HG03469 (cell line): ENCODE results near the gene PALM3.
A peak's percentile ranks its signal among the peaks of the same experiment; 100 is the strongest.
"Not testable (repeated sequence)": the region's sequence is repeated elsewhere in the genome, so short reads cannot be mapped to it uniquely, and the experiment has no call there.

Source experiments
- ATAC-seq: cut with Tn5 transposase; IDR thresholded peaks from one replicate; pipeline ENCODE4 v1.9.1; 2021; ENCODE audit warnings: mild to moderate bottlenecking, moderate library complexity, moderate number of reproducible peaks; ENCODE audit not compliant: unreplicated experiment

The PALM3 gene

DNA sequence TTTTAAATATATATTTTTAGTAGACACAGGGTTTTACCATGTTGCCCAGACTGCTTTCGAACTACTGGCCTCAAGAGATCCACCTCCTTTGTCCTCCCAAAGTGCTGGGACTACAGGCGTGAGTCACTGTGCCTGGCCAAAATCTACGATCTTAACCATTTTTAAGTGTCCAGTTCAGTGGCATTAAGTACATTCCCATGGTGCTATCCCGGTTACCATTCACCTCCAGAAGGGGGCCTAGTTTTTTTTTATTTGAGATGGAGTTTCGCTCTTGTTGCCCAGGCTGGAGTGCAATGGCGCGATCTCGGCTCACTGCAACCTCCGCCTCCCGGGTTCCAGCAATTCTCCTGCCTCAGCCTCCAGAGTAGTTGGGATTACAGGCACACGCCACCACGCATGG is 26.7 kb downstream of the PALM3 start:
- ATAC-seq: not testable (repeated sequence)

GRCh38 chr19:14033946-14034345 is 27.9 kb downstream of the PALM3 start:
- ATAC-seq: no peak

- ATAC-seq: peak; percentile 60
Measured at GRCh38 chr19:14031719-14032480, 30.0 kb downstream of the PALM3 start, which contains the start of gene IL27RA. TSS of gene IL27RA (plus strand) at chr19:14031762. CDS start at chr19:14031873, 111 bp downstream.

DNA sequence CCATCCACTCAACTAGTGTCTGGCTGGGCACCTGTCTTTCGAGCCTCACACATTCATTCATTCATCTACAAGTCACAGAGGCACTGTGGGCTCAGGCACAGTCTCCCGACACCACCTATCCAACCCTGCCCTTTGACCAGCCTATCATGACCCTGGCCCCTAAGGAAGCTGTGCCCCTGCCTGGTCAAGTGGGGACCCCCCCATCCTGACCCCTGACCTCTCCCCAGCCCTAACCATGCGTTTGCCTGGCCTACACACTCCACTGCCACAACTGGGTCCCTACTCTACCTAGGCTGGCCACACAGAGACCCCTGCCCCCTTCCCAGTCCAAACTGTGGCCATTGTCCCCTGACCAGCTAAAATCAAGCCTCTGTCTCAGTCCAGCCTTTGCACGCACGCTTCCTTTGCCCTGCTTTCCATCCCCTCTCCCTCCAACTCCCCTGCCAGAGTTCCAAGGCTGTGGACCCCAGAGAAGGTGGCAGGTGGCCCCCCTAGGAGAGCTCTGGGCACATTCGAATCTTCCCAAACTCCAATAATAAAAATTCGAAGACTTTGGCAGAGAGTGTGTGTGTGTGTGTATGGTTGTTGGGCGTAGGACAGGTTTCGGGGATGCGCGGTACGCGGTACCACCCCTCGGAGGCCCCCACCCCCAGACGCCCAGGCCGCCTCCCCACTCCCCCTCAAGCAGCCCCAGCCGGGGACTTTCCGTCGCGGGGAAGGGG is 30.7 kb downstream of the PALM3 start:
- ATAC-seq: no peak

DNA sequence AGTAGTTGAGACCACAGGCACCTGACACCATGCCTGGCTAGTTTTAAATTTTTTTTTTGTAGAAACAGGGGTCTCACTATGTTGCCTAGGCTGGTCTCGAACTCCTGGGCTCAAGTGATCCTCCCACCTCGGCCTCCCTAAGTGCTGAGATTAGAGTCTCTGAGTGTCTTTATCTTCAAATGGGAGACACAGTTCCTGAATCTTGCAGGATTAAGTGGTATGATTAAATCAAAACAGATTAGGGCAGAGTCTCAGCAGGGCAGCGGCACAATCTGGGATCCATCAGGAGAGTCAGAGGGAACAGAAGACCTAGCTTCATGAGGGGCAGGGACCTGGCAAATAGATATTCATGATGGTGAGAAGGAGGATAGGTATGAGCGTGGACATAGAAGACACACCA is 33.0 kb downstream of the PALM3 start:
- ATAC-seq: no peak

- ATAC-seq: no peak
Measured at GRCh38 chr19:14027856-14028450, 33.9 kb downstream of the PALM3 start, which contains the start of gene RLN3. TSS of gene RLN3 (plus strand) at chr19:14028148. CDS start at chr19:14028205, 57 bp downstream.

GRCh38 chr19:14026652-14027192 is 35.2 kb downstream of the PALM3 start:
- not testable (repeated sequence) for ATAC-seq

DNA sequence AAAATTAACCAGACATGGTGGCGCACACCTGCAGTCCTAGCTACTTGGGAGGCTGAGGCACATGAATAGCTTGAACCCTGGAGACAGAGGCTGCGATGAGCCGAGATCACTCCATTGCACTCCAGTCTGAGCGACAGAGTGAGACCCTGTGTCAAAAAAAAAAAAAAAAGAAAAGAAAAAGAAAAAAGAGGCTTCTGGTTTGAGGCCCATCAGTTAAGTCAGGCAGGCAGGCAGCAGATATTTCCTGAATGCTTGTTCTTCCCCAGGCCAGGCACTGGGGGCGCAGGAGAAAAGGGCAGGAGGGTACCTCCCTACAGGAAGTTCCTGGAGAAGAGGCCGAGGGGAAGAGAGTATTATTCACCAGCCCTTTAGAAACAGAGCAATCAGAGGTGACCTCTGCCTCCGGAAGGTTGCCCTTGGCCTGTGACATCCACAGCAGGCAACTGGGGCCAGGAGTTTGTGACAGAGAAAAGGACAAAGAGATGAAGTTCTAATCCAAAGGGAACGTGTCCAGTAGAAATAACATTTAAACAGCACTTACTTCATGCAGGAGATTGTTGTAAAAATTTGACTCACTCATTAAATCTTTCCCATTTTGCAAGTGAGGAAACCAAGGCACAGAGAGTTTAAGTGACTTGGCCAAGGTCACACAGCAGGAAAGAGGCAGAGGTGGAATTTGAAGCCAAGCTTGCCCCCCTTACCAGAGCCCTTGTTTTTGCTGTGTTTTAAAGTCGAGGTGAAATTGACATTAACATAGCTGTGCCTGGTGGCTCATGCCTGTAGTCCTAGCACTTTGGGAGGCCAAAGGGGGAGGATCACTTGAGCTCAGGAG is 38.3 kb downstream of the PALM3 start:
- ATAC-seq: no peak

- no peak for ATAC-seq
Measured at GRCh38 chr19:14022469-14022868, 39.4 kb downstream of the PALM3 start.

DNA sequence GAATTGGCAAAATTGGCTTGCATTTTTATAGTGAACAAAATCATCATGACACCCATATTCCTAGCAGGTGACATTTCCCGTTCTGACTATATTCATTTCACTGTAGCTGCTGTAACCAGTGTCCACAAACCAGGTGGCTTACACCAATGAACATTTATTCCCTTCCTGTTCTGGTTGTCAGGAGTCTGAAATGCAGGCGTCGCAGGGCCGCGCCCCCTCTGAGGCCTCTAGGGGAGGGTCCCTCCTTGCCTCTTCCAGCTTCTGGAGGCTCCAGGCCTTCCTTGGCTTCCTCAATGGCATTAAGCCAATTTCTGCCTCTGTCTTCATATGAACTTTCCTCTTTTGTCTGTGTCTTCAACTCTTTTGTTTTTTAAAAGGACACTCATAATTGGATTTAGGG is 40.4 kb downstream of the PALM3 start:
- no peak for ATAC-seq

- ATAC-seq: not testable (repeated sequence)
Measured at GRCh38 chr19:14019739-14020138, 42.1 kb downstream of the PALM3 start.

DNA sequence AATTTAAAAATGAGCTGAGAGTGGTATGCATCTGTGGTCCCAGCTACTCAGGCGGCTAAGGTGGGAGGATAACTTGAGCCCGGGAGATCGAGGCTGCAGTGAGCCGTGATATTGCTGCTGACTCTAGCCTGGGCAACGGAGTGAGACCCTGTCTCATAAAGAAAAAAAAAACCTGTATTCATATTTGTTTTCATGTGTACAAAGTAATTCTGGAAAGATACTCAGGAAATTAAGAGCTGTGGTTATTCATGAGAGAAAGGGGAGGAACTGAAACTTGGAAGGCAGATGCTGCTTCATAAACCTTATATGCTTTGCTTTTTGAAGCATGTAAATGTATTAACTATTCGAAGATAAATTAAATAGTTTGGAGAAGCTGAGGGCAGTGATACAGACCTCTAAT is 42.8 kb downstream of the PALM3 start:
- ATAC-seq: no peak

GRCh38 chr19:14015524-14016035 is 46.3 kb downstream of the PALM3 start:
- ATAC-seq: peak; percentile 69

DNA sequence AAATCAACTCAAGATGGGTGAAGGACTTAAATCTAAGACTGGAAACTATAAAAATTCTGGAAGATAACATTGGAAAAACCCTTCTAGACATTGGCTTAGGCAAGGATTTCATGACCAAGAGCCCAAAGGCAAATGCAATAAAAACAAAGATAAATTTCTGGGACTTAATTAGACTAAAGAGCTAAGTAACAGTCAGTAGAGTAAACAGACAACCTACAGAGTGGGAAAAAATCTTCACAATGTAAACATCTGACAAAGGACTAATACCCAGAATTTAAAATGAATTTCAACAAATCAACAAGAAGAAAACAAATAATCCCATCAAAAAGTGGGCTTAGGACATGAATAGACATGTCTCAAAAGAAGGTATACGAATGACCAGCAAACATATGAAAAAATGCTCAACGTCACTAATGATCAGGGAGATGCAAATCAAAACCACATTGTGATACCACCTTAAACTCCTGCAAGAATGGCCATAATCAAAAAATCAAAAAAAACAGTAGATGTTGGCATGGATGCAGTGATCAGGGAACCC is 49.4 kb downstream of the PALM3 start:
- ATAC-seq: no peak

DNA sequence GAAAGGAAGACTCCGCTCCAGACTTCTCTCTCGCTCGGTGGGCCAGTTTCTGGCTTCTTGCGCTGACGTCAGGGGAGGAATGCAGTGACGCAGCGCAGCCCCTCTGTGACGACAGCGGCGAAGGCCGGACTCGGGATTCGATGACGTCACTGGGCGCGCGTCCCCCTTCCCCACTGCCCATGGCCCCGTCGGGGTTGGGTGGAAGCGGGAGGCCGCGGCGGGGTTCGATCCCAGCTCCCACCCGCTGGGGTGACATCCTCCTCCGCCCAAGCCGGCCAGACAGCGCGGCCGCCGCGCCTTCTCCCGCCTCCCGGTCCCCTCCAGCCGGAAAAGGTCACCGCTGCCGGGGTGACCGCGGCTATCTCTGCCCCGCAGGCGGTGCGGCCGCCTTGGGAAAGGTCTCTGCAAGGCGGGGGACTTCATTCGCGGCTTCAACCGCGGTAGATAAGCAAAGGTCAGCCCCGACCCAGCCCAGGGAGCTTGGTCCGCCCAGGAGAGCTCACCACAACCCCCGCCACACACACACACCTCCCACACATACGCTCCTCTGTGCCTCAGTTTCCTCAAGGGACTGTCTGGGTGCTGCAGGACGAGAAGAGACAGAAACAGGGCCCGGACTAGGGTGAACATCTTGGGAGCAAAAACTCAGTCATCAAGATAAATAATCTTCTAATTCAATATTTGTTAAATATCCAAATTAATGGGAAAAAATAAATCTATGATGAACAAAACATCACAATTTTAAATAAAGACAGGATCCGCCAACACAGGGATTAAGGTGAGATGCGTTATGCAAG is 54.9 kb downstream of the PALM3 start:
- ATAC-seq: peak; percentile 29

DNA sequence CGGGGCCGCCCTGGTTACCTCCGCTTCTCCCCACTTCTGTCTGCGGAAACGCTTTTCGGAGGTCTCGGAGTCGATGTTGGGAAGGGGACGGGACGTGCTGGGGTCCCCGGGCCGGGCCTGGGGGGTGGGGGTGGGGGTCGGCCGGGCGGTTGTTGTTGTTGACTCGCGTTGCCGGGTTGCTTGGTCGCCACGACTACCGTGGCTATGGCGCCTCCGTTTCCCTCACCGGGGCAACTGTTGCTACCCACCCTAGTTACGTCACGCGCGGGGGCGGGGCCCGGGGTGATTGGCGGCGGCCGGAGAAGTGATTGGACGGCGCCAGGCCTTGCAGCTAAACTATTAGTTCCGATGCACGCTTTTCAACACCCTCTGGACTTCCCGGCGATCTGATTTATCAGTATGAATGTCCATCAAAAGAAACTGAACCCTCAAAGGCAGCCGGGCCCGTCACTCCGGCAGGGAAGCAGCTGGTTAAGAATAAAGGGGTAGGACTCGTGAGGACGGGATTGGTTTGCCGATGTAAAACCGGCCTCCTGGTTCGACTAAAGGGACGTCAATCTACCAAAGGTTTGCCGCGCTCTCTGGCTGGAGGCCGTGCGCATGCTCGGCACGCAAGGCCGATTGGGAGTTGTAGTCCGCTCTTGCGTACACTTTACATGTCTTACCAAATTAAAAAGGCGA is 55.7 kb downstream of the PALM3 start, which contains the start of gene RFX1:
Gene RFX1 (minus strand): TSS at position 236 of the 681 bp plus-strand sequence. CDS start 12,477 bp downstream, outside the sequence.
- ATAC-seq: peak; percentile 59

- ATAC-seq: no peak
Measured at GRCh38 chr19:14005349-14006084, 56.4 kb downstream of the PALM3 start.
